ENCODE measurements around the gene ZNF100.

DNA sequence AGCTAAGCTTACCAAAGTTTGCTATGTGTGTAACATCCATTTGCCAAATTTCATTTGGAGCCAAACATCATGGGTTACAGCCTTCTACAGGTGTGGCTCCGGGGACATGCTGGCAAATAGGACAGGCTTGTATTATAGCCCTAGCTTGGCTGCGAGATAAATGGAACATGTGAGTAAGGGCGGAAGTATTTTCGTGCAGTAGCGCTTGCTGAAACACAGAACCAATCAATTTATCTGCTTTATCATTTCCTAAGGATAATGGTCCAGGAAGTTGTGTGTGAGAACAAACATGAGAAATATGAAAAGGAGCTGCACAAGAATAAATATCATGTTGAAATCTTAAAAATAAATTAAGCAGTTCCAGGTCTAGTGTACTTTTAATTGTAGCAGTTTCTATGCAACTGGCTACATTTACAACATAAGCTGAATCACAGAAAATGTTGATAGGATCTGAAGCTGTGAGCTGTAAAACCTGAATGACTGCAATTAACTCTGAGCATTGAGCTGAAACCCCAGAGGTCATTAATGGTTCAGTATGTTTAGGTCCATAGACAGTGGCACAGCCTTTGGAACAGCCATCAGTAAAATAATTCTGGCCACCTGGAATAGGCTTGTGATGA lies 22.2 kb upstream of the ZNF100 start:
- TF ChIP-seq, protein P1, sequence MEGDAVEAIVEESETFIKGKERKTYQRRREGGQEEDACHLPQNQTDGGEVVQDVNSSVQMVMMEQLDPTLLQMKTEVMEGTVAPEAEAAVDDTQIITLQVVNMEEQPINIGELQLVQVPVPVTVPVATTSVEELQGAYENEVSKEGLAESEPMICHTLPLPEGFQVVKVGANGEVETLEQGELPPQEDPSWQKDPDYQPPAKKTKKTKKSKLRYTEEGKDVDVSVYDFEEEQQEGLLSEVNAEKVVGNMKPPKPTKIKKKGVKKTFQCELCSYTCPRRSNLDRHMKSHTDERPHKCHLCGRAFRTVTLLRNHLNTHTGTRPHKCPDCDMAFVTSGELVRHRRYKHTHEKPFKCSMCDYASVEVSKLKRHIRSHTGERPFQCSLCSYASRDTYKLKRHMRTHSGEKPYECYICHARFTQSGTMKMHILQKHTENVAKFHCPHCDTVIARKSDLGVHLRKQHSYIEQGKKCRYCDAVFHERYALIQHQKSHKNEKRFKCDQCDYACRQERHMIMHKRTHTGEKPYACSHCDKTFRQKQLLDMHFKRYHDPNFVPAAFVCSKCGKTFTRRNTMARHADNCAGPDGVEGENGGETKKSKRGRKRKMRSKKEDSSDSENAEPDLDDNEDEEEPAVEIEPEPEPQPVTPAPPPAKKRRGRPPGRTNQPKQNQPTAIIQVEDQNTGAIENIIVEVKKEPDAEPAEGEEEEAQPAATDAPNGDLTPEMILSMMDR (conservative IDR thresholded peaks at IDR 0.05; ENCODE audit: low read length): no peak
- no peak for TF ChIP-seq EZH2phosphoT487 (IDR thresholded peaks at IDR 0.05; ENCODE audit: borderline replicate concordance)
